MM.1S (cell line): ENCODE results near the gene SYTL2.

Experiments
- EZH2 ChIP-seq: fragments of 300-600 bp; sonication (generic); optimal IDR thresholded peaks from 2 replicates; pipeline ENCODE3; 2017; ENCODE audit warnings: low read depth, mild to moderate bottlenecking, antibody characterized with exemption, low read length, mixed read lengths
- TF ChIP-seq, protein P1 (sequence below): fragments of 300-600 bp; sonication (generic); IDR thresholded peaks from 2 replicates; pipeline ENCODE4 v1.5.1; 2016; ENCODE audit warnings: antibody characterized with exemption, low read length, mixed read lengths

GRCh38 chr11:85787168-85787567, 23.8 kb downstream of the SYTL2 start:
- TF ChIP-seq, protein P1, sequence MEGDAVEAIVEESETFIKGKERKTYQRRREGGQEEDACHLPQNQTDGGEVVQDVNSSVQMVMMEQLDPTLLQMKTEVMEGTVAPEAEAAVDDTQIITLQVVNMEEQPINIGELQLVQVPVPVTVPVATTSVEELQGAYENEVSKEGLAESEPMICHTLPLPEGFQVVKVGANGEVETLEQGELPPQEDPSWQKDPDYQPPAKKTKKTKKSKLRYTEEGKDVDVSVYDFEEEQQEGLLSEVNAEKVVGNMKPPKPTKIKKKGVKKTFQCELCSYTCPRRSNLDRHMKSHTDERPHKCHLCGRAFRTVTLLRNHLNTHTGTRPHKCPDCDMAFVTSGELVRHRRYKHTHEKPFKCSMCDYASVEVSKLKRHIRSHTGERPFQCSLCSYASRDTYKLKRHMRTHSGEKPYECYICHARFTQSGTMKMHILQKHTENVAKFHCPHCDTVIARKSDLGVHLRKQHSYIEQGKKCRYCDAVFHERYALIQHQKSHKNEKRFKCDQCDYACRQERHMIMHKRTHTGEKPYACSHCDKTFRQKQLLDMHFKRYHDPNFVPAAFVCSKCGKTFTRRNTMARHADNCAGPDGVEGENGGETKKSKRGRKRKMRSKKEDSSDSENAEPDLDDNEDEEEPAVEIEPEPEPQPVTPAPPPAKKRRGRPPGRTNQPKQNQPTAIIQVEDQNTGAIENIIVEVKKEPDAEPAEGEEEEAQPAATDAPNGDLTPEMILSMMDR: no peak
- TF ChIP-seq EZH2: no peak
